ENCODE measurements around the gene NAV1.

DNA sequence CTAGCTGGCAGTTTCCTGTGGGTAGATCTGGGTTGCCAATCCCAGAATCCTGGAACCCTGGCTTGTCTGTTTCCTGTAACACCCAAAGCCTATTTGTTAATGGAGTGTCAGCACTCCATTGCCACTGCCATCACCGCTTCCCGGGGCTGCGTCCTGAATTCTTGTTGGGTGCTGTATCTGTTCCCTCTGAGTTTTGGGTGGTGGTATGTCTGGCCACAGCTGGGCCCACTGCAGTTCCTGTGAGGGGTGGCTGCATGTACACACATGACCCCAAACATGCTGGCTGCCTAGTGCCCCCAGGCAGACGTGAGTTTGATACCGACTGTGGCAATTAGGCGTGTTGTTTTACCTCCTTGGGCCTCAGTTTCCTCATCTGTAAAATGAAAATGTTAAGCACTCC, 29.3 kb downstream of the NAV1 start:
- TF ChIP-seq FOXA1 (IDR thresholded peaks at IDR 0.05) = no peak
- no peak for TF ChIP-seq TARDBP (IDR thresholded peaks at IDR 0.05)
- no peak for TF ChIP-seq ELF4 (IDR thresholded peaks at IDR 0.05)
- no peak for TF ChIP-seq L3MBTL2 (conservative IDR thresholded peaks at IDR 0.05)
